ENCODE results near the gene AGO3. TPM values are rescaled to one million over a fixed set of nuclear protein-coding genes. Genes with fewer than 3 reads are reported as not detected.

AGO3 gene
- total and polyA plus RNA-seq, 2 of the 13 experiments (the other 11 are each of a cell fraction or from before 2014, with no cell fraction given) = 21.2 to 27.1 TPM

- ChIA-PET POLR2A (no interaction called here), CTCF (ENCODE audit: low intra/inter-chr PET ratio, low total read pairs) (no interaction called here)
- Histone ChIP-seq H3K4me2 (ENCODE audit: low read depth, low read length) (no peak overlapping the region), H3K9me3 (ENCODE audit: low read length) (no peaks in the 10 kb centered on the region), H3K27me3 (ENCODE audit: control insufficient read depth in 1 of 2, insufficient read depth in 2 of 2, low read length in 2 of 2) (no peaks in the 10 kb centered on the region; a peak in 1 of 5 replicates), H4K20me1 (ENCODE audit: insufficient read depth, low read length) (0 out of 2 replicates have a peak, but pooled peaks cover 3% of the 10 kb centered on the region), H3K36me3 (replicated peaks in 1 of 2; ENCODE audit: control insufficient read depth in 1 of 2, insufficient read depth in 2 of 2, low read length in 2 of 2) (peaks cover 35 to 51% of the 10 kb centered on the region in 2 experiments), H3K4me1 (ENCODE audit: insufficient read depth, low read length) (peaks cover 35% of the 10 kb centered on the region), H2AFZ (ENCODE audit: low read length) (no peak overlapping the region), H3K79me2 (ENCODE audit: insufficient read depth, low read length) (peaks cover 15% of the 10 kb centered on the region), H3K9ac (ENCODE audit: insufficient read depth, low read depth, low read length) (no peak overlapping the region), H3K27ac (ENCODE audit: extremely low read length, insufficient read depth, low read length) (no peak overlapping the region), H3K4me3 (replicated peaks in 1 of 3; ENCODE audit: insufficient read depth in 1 of 3, low read depth in 2 of 3, low read length in 3 of 3) (no peak overlapping the region)
- intact Hi-C loops (cut with micrococcal nuclease; ENCODE audit: unreplicated experiment) = loop anchor here (5.0 kb wide), 1 partner anchor 193 kb away; no protein-coding TSS in a partner anchor
- in situ Hi-C loops (cut with HindIII; ENCODE audit: extremely low pct_ligation_motif_present, low pct_unique_long_range_greater_than_20kb) = loop anchor here (5.0 kb wide), 1 partner anchor 38 kb away; no protein-coding TSS in a partner anchor
- WGBS (ENCODE audit: low lambda C conversion rate) = 97% methylated on average over 4 of the region's 8 CpGs
- ATAC-seq (no peak), DNase-seq (ENCODE audit: low spot score) (no peak), FAIRE-seq (no peak)
- BruUV-seq (replicated peaks) = no TSS peak
- TF ChIP-seq CREB1 (IDR thresholded peaks at IDR 0.05) (no peak), CREB1 (CRISPR knock-in tag; IDR thresholded peaks at IDR 0.05) (no peak), ZFY (CRISPR knock-in tag; IDR thresholded peaks at IDR 0.05) (no peak), BORCS8-MEF2B (CRISPR knock-in tag; IDR thresholded peaks at IDR 0.05) (no peak), HIVEP1 (CRISPR knock-in tag; IDR thresholded peaks at IDR 0.05) (no peak), IKZF1 (IDR thresholded peaks at IDR 0.05) (no peak), ZNF766 (CRISPR knock-in tag; IDR thresholded peaks at IDR 0.05; ENCODE audit: borderline replicate concordance) (no peak), RNF219 (CRISPR knock-in tag; IDR thresholded peaks at IDR 0.05) (no peak), ZBTB3 (CRISPR knock-in tag; IDR thresholded peaks at IDR 0.05; ENCODE audit: borderline replicate concordance, low read depth) (no peak), ZNF740 (CRISPR knock-in tag; IDR thresholded peaks at IDR 0.05) (no peak), UBTF (CRISPR knock-in tag; IDR thresholded peaks at IDR 0.05) (no peak), FOXO1 (CRISPR knock-in tag; IDR thresholded peaks at IDR 0.05) (no peak), ZNF251 (CRISPR knock-in tag; IDR thresholded peaks at IDR 0.05) (no peak), GLMP (CRISPR knock-in tag; IDR thresholded peaks at IDR 0.05; ENCODE audit: borderline replicate concordance) (no peak), CBX1 (IDR thresholded peaks at IDR 0.05; ENCODE audit: low read depth) (no peak), ZNF24 (IDR thresholded peaks at IDR 0.05) (no peak), BCLAF1 (IDR thresholded peaks at IDR 0.05) (no peak), ZNF230 (CRISPR knock-in tag; IDR thresholded peaks at IDR 0.05) (no peak)
Observed at GRCh38 chr1:36094621-36095061, 163.7 kb downstream of the AGO3 start.
